Islet of Langerhans (tissue), 1 donor: ENCODE data around the gene CLEC16A.

Experiments
- FAIRE-seq: peaks from one replicate; lab custom pipeline; 2011; peaks lifted over from hg19 to GRCh38; lab: Jason Lieb, UNC

CLEC16A gene

DNA sequence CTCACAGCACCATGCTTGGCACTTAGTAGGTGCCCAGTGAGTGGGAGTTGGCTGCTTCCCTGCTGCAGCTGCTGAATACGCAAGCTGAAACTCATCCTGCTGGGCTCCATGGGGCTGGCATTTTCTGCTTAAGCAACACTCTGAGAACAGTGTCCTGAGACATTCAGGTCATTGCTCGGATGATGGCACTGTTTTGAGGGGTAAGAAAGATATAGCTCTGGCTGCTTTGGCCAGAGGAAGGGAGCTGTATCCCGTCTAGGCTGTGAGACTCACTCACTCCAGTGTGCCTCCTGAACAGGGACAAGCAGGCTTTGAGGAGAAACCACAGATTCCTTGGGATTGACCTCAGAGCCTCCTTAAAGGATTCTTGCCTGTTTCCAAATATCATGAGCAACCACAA, 120.5 kb downstream of the CLEC16A start:
- no peak for FAIRE-seq

DNA sequence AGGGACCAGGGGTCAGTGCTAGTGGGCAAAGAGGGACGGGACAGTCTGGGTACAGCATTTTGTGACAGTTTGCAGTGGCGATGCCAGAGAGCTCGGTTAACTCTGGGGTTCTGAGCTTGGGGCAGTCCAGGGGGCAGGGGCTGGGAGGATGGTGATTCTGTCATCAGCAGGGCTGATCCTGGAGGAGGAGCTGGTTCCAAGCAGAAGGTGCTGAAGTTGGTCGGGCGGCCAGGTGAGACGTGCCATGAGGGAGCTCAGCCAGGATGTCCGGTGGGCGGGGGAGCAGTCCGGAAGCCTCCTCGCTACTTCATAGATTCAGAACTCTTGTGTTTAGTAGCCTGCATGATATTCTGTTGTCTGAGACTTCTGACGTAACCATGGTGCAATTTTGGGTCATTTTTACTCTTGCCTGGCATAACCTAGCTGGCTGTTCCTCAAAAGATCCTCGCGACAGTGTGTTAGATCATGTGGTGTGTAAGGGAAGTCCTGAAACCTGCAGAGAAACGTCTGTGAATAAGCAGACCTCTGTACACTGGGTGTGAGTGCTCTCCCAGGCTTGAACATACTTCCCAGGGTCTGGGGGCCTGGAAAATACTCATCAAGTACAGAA, 122.0 kb downstream of the CLEC16A start:
- FAIRE-seq: no peak

DNA sequence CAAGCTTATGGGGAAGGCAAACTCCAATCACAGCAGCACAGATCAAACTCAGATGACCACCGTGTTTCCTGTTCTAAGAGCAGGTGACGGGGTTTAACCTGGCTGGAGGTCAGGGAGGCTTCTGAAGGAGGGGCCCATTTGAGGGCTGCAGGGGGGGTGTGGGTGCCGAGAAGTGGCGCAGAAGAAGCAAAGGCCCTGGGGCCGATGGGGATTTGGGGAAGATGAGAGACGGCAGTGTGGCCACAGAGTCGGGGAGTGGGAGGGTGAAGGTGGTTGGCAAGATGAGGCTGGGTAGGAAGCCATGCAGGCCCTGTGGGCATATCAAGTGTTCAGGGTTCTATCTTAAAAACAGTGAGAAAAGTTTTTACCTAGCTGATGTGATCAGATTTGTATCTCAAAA, 122.9 kb downstream of the CLEC16A start:
- FAIRE-seq: no peak

DNA sequence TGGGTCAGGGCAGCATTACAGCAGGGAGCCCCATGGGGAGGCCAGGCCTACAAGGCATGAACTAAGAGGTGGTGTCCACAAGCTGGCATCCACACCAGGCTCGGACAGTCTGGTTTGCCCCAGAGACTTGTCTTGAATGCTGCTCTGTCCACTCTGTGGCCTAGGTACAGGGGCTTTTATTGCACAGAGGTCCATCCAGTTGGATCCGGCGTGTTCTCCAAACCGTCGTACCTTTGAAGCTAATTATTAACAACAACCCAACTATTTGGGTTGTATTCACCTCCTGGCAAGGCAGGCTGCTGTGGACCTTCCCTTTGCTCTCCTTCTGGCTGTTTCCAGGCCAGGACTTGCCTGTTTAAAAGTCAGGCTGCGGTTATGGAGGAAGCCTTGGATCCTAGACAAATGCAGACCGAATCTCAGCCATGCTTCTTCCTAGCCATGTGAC, 123.4 kb downstream of the CLEC16A start:
- FAIRE-seq: no peak

DNA sequence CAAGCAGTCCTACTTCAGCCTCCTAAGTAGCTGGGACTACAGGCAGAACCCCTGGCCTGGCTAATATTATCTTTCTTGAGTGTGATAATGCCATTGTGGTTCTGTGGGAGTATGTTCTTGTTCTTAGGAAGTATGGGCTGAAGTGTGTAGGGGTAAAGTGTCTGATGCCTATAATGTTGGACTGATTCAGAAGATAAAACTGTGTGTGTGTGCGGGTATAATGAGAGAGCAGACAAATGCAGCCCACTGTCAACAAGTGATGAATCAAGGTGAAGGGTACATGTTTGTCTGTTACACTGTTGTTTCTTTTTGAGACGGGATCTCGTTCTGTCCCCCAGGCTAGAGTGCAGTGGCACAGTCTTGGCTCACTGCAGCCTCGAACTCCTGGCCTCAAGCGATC, 127.5 kb downstream of the CLEC16A start:
- no peak for FAIRE-seq

DNA sequence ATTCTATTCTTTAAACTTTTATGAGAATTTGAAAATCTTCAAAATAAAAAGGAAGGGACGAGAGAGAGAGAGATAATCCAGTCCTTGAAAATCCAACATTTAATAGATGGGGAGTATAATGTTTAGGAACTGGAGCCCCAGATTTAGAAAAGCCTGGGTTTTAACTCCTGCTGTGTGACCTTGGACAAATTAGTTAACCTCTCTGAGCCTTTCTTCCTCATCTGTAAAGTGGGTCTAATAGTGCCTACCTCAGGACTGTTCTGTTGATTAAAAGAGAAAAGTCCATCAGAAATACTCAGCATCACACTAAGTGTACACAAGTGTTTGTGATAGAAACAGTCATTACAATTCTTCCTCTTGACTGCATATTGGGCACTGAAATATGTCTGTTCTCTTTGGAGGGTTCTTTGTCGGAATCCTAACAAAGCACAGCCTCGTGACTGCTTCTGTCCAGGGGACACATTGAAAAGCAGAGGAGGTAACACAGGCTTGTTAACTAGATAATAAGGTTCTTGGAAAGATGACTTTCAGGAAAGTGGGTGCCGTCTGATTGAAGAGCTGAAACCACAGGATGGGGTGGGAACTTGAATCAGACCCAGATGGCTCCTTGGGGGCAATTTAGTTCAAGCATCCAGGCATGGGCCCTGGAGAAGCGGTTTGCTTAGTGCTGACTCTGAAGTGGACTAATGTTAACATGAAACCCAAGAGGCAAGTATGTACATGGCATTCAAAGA, 128.2 kb downstream of the CLEC16A start:
- no peak for FAIRE-seq

DNA sequence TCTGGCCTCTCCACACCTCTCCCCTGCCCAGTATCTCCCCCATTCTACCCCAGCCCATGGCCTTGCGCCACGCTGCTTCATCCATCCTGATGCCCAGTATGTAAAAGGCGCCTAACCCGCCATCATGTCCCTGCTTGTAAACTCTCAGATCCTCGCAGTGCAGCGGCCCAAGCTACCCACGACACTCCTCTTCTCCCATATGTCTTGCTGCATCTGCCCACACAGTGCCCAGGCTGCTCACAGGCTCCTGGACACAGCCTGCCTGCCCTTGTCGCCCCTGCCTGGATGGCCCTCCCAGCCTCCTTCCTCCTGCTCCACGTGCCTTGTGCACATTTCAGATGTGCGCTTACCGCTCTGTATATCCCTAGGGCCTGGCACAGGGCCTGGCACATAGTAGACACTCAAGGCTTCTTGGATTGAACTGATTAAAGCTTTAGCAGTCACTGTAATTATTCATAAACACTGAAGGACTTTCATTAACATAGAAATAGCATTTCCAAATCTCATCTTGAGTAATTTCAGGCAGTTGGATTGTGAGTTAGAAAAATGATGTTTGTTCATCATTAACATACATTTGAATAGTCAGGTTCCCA, 129.1 kb downstream of the CLEC16A start:
- no peak for FAIRE-seq

DNA sequence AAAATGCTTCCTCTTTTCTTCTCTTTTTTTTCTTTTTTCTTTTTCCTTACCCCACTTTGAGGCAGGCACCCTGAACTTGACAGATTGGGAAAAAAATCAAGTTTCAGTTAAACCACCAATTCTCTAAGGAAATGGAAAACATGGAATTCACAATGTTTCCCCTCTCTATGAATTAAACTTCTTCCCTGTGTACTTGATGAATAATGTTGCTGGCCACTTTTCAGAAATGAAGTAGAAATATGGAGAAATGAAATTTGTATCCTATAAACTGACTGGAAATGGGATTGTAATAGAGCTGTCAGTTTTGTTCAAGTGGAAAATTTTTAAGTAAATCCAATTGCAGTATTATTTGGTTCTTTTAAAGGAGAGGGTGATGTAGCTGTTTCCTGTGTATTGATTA, 129.8 kb downstream of the CLEC16A start:
- no peak for FAIRE-seq

DNA sequence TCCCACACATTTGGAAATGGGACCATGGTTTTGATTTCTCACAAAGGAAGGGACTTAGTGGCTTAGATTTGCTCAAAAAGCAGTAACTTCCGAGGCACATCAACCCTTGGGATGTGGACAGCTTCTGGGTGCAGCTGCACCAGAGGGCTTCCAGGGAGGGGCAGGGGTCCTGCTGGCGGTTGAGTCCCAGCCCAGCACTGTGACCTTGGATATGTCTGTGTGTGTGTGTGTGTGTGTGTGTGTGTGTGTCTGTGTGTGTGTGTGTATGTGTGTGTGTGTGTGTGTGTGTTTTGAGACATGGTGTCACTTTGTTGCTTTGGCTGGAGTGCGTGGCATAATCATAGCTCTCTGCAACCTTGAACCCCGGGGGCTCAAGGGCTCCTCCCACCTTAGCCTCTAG, 130.8 kb downstream of the CLEC16A start:
- FAIRE-seq: no peak

DNA sequence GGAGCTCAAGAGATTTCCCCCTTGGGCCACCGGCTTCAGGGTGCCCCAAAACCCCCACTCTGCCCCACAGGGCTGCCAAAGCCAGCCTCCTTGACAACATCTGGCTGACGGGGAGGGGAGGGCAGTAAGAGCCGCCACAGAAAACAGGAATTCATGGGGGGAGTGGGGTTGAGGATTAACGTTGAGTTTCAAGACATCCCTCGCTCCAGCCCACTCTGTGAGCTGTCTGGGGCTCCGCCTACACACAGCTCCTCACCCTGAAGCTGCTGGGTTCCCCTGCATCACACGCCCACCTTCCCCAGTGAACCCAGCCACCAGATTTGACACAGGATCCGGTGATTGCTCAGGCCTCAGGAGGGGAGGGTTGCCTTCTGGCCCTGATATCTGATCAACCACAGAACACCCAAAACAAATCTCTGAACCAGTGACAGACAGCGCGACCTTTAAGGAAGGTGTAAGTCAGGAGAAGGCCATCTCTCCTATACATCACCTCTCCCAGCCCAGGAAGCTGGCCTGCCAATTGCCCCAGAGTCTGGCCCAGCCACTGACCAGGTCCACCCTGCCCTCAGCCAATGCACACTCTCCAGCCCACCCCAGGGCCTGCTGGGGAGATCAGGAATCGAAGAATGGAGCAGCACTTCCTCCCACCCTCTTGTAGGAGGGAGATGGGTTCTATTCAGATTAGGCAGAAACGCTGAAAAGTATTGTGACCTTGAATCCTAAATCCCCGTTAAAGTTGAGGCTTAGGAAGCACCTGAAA, 132.1 kb downstream of the CLEC16A start:
- no peak for FAIRE-seq

DNA sequence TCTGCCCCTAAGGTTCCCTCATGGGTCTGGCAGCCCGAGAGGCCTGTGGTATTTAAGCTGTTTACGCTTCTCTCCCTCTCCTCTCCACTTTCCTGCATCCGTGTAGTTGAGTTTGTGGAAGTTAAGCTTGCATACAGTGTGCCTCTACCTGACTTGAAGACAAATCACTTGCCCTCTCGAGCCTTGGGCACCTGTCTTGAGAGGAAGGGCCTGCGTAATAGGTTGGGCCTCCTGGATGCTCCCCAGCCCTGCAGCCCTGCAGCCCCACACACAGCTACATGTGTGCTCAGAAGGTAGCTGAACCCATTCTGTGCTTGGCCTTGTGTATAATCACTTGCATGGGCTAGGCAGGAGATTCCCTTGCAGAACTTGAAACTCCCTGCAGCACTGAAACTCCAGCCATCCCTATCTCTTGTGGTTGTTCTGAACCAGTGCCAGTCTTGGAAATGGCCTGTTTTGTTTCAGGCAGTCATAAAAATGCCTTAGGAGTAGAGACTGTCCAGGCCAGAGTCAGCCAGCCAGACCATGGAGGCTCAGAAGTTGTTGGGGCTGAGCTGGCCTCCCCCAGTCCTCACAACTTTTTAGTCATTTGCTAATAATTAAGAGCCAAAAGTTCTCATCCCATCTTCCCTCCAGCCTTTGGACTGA, 134.6 kb downstream of the CLEC16A start:
- no peak for FAIRE-seq

DNA sequence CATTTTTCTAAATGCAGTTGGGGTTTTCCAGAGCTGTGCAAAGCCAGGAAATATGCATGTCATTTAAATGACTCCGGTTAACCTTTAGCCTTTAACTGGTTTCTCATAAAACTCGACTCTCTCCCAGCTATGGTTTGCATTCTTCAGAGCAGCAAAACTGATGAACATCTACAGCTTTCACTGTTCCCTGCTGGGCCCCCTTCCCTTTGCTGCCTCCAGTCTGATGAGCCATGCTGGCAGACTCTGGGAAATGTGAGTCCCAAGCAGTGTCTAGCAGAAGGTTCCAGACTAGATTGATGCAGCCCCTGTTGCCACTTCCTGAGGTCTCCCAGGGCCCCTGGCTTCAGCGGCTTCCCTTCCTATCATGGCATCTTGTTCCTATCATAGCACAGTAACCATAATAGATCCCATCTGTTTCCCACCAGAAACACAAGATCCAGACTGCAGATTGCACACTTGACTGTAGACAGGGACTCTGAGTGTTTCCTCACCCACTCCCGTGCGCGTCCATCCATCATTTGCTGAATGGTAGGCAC, 135.4 kb downstream of the CLEC16A start:
- no peak for FAIRE-seq

DNA sequence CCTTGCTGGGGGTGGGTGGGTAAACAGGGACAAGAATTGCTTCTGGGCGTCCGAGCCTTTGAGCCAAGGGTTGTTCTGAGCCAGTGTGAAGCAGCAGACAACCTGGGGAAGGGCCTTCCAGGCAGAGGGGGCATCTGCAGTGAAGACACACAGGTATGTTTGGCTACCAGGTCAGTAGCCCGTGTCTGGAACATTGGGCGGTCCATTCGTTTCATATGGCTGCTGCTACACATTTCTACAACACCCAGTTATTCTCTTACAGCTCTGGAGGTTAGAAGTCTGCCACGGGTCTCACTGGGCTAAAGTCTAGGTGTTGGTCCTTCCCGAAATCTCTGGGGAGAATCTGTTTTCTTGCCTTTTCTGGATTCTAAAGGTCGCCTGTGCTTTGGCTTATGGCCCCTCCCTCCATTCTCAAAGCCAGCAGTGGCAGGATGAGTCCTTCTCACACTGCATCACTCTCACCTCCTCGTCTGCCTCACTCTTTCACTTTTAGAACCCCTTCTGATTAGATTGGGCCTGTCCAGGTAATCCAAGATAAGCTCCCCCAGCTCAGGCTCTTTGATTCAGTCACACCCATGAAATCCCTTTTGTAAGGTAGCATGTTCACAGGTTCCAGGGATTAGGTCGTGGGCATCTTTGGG, 136.1 kb downstream of the CLEC16A start:
- no peak for FAIRE-seq

DNA sequence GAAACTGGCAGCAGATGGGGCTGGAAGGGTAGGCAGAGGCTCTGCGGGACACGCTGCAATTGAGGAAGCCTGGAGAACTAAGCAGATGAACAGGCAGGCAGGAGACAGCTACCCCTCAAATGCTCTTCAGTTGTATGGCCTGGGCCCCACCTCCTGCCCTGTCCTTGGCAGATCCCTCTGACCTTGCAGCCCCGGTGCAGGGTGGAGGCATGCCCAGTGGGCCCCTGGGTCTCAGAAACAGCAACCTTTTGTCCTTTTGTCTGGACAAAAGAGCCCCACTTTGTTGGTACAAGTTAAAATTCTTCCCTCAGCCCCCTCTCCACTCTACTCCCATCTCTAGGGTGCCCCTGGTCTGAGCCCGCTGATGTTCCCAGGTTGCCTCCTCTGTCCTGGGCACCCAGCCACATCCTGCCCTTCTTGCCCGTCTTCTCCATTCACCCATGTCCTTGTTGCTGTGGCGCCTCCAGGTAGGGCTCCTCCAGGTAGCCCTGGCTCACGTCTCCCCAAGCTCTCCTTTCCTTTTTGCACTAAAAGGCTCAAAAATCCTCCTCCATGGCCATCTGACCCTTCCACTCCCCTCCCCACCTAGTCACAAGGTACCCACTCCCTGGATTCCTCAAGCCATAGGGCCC, 136.8 kb downstream of the CLEC16A start:
- no peak for FAIRE-seq

DNA sequence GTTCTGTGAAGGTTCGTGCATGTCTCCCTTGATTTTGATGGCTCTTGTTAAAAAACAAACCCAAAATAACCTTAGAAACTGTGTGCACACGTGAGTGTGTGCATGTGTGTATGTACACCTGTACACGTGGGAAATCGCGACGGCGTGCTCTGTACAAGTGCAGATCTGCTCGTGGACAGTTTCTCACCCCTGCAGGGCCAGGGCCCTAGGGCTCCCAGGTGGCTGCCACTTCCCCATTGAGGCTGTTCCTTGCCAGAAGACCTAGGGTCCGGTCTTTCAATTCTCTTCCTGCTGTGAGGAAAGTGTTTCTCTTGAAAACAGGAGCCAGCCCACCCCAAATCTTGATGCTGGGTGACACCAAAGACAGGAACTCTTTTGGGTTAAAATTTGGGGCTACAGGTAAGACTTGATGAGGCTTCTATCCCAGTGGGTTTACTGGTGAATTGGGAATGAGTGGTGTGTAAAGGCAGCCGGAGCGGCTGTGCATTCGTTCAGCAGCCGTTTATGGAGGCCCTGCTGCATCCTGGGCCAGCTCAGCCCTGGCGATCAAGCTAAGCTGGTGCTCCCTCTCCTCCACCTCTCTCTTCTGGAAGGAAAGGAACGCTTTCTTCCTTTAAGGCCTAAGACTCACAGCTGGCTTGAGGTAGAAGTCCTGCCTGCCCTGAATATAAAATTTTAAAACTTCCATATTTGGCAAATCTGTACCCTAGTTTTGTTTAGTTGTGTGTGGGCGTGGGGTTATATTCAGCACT, 137.9 kb downstream of the CLEC16A start:
- FAIRE-seq: no peak

DNA sequence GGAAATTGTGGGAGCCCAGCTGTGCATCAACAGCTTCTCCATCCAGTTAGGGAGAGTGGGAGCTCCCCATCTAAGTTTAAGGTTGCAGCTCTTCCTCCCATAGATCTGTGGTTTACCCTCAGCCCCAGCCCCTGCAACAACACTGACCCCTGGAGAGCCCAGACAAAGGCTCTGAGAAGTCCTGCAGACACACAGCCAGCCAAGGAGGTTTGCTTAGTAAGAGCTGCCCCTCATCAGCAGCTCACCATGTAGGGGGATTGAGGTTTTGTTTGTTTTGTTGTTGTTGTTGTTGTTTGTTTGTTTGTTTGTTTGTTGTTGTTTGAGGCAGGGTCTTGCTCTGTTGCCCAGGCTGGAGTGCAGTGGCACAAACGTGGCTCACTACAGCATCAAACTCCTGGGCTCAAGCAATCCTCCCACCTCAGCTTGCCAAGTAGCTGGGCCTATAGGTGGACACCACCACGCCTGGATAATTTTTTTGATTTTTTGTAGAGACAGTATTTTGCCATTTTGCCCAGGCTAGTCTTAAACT, 138.6 kb downstream of the CLEC16A start:
- no peak for FAIRE-seq

DNA sequence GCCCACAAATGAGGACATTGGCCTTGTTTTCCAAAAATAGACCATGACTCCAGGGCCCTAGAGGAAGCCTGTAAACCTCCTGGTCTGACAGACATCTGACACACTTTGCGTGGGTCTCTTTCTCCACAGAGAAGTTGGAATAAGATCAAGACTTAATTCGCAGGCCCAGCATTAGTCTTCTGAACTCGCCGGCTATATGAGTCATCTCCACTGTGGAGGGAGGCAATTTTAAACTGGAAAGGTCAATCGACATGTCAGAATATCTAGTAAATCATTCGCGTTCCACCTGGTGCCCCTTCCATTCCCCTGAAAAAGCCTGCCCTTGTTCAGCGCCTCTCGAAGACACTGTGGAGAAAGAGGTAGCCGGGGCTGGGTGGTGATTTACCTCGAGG, 140.1 kb downstream of the CLEC16A start:
- FAIRE-seq: no peak

DNA sequence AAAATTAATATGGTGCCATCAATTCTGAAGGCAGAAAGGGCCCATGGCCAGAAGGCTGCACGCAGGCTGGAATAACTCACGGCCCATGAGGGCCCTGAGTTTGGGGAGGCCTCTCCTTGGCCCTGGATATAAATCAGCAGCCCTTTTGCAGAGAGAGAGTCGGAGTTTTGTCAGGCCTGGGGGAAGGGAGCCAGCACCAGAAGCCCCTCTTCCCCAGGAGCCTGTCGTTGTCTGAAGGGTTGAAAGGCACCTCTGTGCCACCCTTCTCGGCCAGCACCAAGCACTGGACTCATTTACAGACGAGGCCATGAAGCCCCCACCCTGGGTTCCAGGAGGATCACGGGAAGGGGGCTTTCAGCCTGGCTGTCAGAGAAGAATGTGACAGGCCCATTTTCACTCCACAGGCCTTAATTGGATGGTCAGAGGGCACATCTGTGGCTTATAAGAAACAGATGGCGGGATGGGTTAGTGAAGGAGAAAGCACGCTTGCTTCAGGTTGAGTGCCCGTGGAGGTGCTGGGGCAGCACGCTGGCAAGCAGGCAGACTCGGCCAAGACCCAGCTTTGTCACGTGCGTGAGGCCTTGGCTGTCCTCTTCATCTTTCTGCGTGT, 140.6 kb downstream of the CLEC16A start:
- no peak for FAIRE-seq

DNA sequence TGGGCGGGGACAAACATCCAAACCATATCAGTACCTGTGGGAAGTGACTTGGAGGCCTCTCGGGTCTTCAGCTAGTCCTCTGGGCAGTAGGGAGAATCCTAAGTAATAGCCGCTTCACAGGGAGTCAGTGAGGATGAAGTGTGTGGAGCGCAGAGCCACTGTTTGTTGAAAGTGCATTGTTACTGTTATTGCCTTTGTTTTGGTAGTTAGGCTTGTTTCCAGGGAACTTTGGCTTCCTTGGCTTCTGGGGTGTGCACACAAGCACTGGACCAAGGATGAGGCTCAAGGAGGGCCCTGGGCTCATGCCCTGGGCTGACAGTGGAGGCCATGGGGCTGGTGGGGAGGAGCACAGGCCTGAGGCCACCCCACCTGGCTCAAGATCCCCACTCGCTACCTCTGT, 141.6 kb downstream of the CLEC16A start:
- no peak for FAIRE-seq

DNA sequence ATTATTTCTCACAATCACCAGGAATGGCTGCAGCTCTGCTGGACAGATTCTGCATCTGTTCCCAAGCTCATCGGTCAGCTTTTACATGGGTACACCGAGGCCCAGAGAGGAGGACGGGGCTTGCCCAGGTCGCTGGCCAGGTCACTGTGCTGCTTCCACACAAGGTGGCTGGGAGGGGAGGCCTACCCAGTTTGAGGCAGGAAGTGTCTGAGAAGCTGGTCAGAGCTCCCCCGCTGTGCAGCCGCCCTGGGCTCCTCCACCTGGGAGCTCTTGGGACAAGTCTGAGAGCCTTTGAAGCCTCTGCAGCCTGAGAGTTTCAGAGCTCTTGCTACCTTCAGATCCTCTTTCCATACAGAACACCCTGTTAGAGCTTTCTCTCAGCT, 143.3 kb downstream of the CLEC16A start:
- no peak for FAIRE-seq
